ENCODE data around the gene PLAU. TPM values are rescaled to one million over a fixed set of nuclear protein-coding genes. Genes with fewer than 3 reads are reported as not detected.
"Not testable (repeated sequence)": the region's sequence is repeated elsewhere in the genome, so short reads cannot be mapped to it uniquely, and the experiment has no call there.

The PLAU gene
- total RNA-seq, 2 experiments from 2014 or later: 0.16 TPM; not detected in 1

GRCh38 chr10:73955719-73956118 is 44.8 kb downstream of the PLAU start:
- Mint-ChIP-seq H3K4me1 (peaks cover 58% of the 10 kb centered on the region), H3K4me3 (no peak overlapping the region), H3K27me3 (no peaks in the 10 kb centered on the region), H3K36me3 (ENCODE audit: low read depth) (no peaks in the 10 kb centered on the region), H3K9me3 (ENCODE audit: low read depth) (no peaks in the 10 kb centered on the region), H3K27ac (no peak overlapping the region)
- DNase-seq: no peak
- ChIA-PET POLR2A (no interaction called here), CTCF (interaction anchor here (1.2 to 3.6 kb wide), 8 partner anchors 15 to 167 kb away, joined by 3 to 23 read pairs (median 5); no protein-coding TSS in a partner anchor)
- no peak for ATAC-seq
- intact Hi-C loops (cut with DNase I, micrococcal nuclease): loop anchor here (2.0 to 5.0 kb wide), 3 partner anchors 42 to 125 kb away; partner anchors contain the start of gene VCL (in 1 of the 2)

DNA sequence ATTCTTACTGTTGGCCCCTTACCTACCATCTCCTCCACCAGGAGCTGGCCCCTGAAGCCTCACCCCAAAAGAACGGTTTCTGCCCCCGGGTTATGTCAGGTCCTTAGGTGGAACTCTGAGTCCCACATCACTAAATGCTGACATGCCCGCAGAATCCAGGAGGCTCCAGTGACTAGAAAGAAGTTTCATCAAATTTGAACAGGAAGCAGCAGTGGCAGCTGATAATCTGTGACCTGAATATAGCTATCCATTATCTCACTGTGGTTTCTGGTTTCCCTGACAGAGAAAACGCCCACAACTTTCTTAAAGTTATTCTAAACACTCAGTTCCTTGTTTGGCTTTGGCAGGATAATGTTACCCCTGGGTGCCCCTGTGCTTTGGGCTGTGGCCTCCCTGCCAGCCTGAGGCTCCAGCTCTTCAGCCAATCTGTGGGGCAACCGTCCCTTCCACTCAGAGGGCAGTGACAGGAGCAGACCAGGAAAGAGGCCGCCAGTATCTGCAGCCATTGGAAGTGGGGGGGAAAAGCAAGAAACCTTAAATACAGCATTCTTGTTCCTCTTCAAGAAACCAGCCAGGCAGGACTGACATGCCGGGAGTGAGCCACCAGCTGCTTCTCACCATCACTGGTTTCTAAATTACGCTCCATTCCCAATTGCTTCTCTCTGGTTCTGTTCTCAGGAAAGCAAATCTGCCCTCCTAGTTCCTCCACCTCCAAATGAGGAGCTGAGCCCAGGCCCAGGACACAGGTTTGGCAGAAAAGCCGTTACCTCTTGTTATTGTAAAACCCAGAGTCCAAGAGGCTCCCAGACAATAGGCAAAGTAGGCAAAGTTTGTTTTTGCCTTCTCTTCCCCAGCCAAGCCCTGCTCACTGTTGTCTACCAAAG is 45.8 kb downstream of the PLAU start:
- Mint-ChIP-seq H3K4me1 (peaks cover 58% of the 10 kb centered on the region), H3K4me3 (peak overlapping the region; percentile 35), H3K36me3 (ENCODE audit: low read depth) (no peaks in the 10 kb centered on the region), H3K27me3 (no peaks in the 10 kb centered on the region), H3K27ac (peak overlapping the region; percentile 87), H3K9me3 (ENCODE audit: low read depth) (no peaks in the 10 kb centered on the region)
- ATAC-seq: peak; percentile 66
- peak; percentile 44 for DNase-seq
- intact Hi-C loops (cut with DNase I, micrococcal nuclease): loop anchor here (1.0 to 5.0 kb wide), 4 partner anchors 41 to 124 kb away; partner anchors contain the start of gene VCL (in 1 of the 2)
- CTCF ChIA-PET: interaction anchor here (0.5 to 3.6 kb wide), 30 partner anchors 10 to 308 kb away, joined by 3 to 23 read pairs (median 4); no protein-coding TSS in a partner anchor
- POLR2A ChIA-PET: interaction anchor here (0.6 to 1.0 kb wide), 4 partner anchors 35 to 192 kb away, joined by 3 read pairs; no protein-coding TSS in a partner anchor

- H3K4me3 Mint-ChIP-seq: no peak overlapping the region
- no peaks in the 10 kb centered on the region for H3K9me3 Mint-ChIP-seq (ENCODE audit: low read depth)
- CTCF ChIA-PET: interaction anchor here (0.7 to 3.6 kb wide), 7 partner anchors 12 to 122 kb away, joined by 3 to 23 read pairs (median 3); no protein-coding TSS in a partner anchor
- DNase-seq (no peak), ATAC-seq (no peak)
- intact Hi-C loops (cut with DNase I, micrococcal nuclease): loop anchor here (5.0 kb wide), 2 partner anchors 38 to 98 kb away; partner anchors contain the start of gene VCL (in 1 of the 2)
- no peaks in the 10 kb centered on the region for H3K36me3 Mint-ChIP-seq (ENCODE audit: low read depth)
- POLR2A ChIA-PET: interaction anchor here (0.6 kb wide), 1 partner anchor 73 kb away, joined by 5 read pairs; no protein-coding TSS in a partner anchor
- no peaks in the 10 kb centered on the region for H3K27me3 Mint-ChIP-seq
- H3K27ac Mint-ChIP-seq: peak overlapping the region; percentile 15
- peaks cover 50% of the 10 kb centered on the region for H3K4me1 Mint-ChIP-seq
Measured at GRCh38 chr10:73959484-73960243, 48.7 kb downstream of the PLAU start.

DNA sequence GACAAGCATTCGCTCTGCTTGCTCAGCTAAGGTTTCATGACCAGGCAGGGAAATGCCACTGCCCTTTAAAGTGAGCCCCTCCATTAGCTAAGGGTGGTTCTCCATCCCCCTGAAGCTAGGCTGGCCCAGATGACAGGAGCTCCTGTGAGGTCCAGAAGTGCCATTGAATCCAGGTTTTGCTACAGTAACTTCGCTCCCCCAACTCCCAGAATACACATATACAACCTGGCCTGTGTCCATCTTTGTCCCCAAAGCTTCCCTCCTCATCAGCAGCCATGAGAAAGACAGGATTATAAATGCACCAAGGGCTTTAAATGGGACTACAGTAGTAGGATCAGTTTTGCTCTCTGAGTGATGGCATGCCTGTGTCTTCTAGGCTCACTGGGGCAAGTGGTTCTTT is 51.5 kb downstream of the PLAU start:
- intact Hi-C loops (cut with DNase I, micrococcal nuclease): no loop called here
- no peaks in the 10 kb centered on the region for H3K36me3 Mint-ChIP-seq (ENCODE audit: low read depth)
- no peaks in the 10 kb centered on the region for H3K27me3 Mint-ChIP-seq
- ATAC-seq (no peak), DNase-seq (no peak)
- CTCF ChIA-PET: interaction anchor here (0.6 to 1.5 kb wide), 3 partner anchors 22 to 936 kb away, joined by 3 to 5 read pairs (median 4); no protein-coding TSS in a partner anchor
- no peak overlapping the region for H3K4me3 Mint-ChIP-seq
- POLR2A ChIA-PET: no interaction called here
- no peaks in the 10 kb centered on the region for H3K9me3 Mint-ChIP-seq (ENCODE audit: low read depth)
- H3K27ac Mint-ChIP-seq: no peak overlapping the region
- peaks cover 27% of the 10 kb centered on the region for H3K4me1 Mint-ChIP-seq

- POLR2A ChIA-PET; H3K4me3 Mint-ChIP-seq; H3K27ac Mint-ChIP-seq; H3K36me3 Mint-ChIP-seq (ENCODE audit: low read depth); intact Hi-C loops (cut with DNase I, micrococcal nuclease); H3K9me3 Mint-ChIP-seq (ENCODE audit: low read depth); ATAC-seq; H3K27me3 Mint-ChIP-seq; DNase-seq: not testable (repeated sequence)
- CTCF ChIA-PET: interaction anchor here (1.2 kb wide), 1 partner anchor 17 kb away, joined by 3 read pairs; no protein-coding TSS in a partner anchor
- H3K4me1 Mint-ChIP-seq: peaks cover 19% of the 10 kb centered on the region
Measured at GRCh38 chr10:73963533-73963932, 52.6 kb downstream of the PLAU start.

DNA sequence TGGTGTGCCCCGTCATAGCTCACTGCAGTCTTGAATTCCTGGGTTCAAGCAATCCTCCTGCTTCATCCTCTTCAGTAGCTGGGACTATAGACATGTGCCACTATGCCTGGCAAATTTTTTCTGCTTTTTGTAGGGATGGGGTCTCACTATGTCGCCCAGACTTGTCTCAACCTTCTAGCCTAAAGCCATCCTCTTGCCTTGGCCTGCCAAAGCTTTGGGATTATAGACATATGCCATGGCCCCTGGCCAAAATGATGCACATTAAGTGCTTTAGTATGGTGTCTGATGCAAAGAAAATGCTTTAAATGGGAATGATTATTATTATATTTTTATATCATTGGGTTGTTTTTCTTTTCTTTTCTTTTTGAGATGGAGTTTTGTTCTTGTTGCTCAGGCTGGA is 53.8 kb downstream of the PLAU start:
- H3K9me3 Mint-ChIP-seq (ENCODE audit: low read depth): no peaks in the 10 kb centered on the region
- CTCF ChIA-PET: interaction anchor here (1.2 kb wide), 1 partner anchor 16 kb away, joined by 3 read pairs; no protein-coding TSS in a partner anchor
- H3K4me3 Mint-ChIP-seq: no peak overlapping the region
- H3K4me1 Mint-ChIP-seq: peaks cover 8% of the 10 kb centered on the region
- ATAC-seq (no peak), DNase-seq (no peak)
- no peaks in the 10 kb centered on the region for H3K27me3 Mint-ChIP-seq
- POLR2A ChIA-PET: no interaction called here
- intact Hi-C loops (cut with DNase I, micrococcal nuclease): no loop called here
- H3K27ac Mint-ChIP-seq: no peak overlapping the region
- H3K36me3 Mint-ChIP-seq (ENCODE audit: low read depth): no peaks in the 10 kb centered on the region

- H3K27ac Mint-ChIP-seq; POLR2A ChIA-PET; H3K9me3 Mint-ChIP-seq (ENCODE audit: low read depth); H3K36me3 Mint-ChIP-seq (ENCODE audit: low read depth); H3K4me1 Mint-ChIP-seq; H3K4me3 Mint-ChIP-seq; H3K27me3 Mint-ChIP-seq; intact Hi-C loops (cut with DNase I, micrococcal nuclease); ATAC-seq; DNase-seq: not testable (repeated sequence)
- CTCF ChIA-PET: interaction anchor here (0.6 to 1.6 kb wide), 3 partner anchors 9 to 115 kb away, joined by 3 to 4 read pairs (median 3); no protein-coding TSS in a partner anchor
Measured at GRCh38 chr10:73965267-73965889, 54.4 kb downstream of the PLAU start.

GRCh38 chr10:73965890-73966768 is 55.2 kb downstream of the PLAU start:
- no peaks in the 10 kb centered on the region for H3K36me3 Mint-ChIP-seq (ENCODE audit: low read depth)
- ATAC-seq (no peak), DNase-seq (no peak)
- no peaks in the 10 kb centered on the region for H3K4me1 Mint-ChIP-seq
- H3K4me3 Mint-ChIP-seq: no peak overlapping the region
- CTCF ChIA-PET: interaction anchor here (0.6 to 2.6 kb wide), 6 partner anchors 9 to 115 kb away, joined by 3 to 11 read pairs (median 3); no protein-coding TSS in a partner anchor
- POLR2A ChIA-PET: no interaction called here
- intact Hi-C loops (cut with DNase I, micrococcal nuclease): no loop called here
- H3K9me3 Mint-ChIP-seq (ENCODE audit: low read depth): no peaks in the 10 kb centered on the region
- H3K27me3 Mint-ChIP-seq: no peaks in the 10 kb centered on the region
- H3K27ac Mint-ChIP-seq: no peak overlapping the region

GRCh38 chr10:73967022-73967429 is 56.1 kb downstream of the PLAU start:
- Mint-ChIP-seq H3K27me3 (no peaks in the 10 kb centered on the region), H3K4me1 (no peaks in the 10 kb centered on the region), H3K4me3 (no peak overlapping the region), H3K36me3 (ENCODE audit: low read depth) (no peaks in the 10 kb centered on the region), H3K9me3 (ENCODE audit: low read depth) (no peaks in the 10 kb centered on the region), H3K27ac (no peak overlapping the region)
- intact Hi-C loops (cut with DNase I, micrococcal nuclease): no loop called here
- CTCF ChIA-PET: interaction anchor here (0.6 to 2.6 kb wide), 4 partner anchors 10 to 76 kb away, joined by 3 to 11 read pairs (median 3); no protein-coding TSS in a partner anchor
- ATAC-seq: no peak
- DNase-seq: no peak
- POLR2A ChIA-PET: no interaction called here

All from activated CD4-positive, alpha-beta T cell treated with anti-CD3 and anti-CD28 coated beads for 36 hours (primary cell).